Central memory CD8-positive, alpha-beta T cell (primary cell): ENCODE measurements around the gene ATIC.
"Not testable (repeated sequence)": the region's sequence is repeated elsewhere in the genome, so short reads cannot be mapped to it uniquely, and the experiment has no call there.

ENCODE experiments used
- ATAC-seq: fragments of 150-1000 bp; cut with Tn5 transposase; replicated peaks from 2 replicates; pipeline ENCODE4 v1.10.0; 2022; ENCODE audit warnings: mild to moderate bottlenecking, moderate FRiP score, moderate number of reproducible peaks; ENCODE audit not compliant: poor library complexity, severe bottlenecking; ENCODE audit errors: extremely low read depth
- DNase-seq, 2 donors: peaks; one replicate each; pipeline ENCODE4 v3.0.0; 2021; ENCODE audit warnings: low spot score in 2 of 2
- H3K27ac Mint-ChIP-seq: one replicate; pipeline ENCODE4 v1.8.0; 2022; ENCODE audit warnings: low read depth, mild to moderate bottlenecking, moderate library complexity, mixed read lengths
- H3K27me3 Mint-ChIP-seq: one replicate; pipeline ENCODE4 v1.8.0; 2022; ENCODE audit warnings: mixed read lengths
- H3K36me3 Mint-ChIP-seq: one replicate; pipeline ENCODE4 v1.8.0; 2022; ENCODE audit warnings: mild to moderate bottlenecking, moderate library complexity, mixed read lengths; ENCODE audit not compliant: insufficient read depth
- H3K4me1 Mint-ChIP-seq: one replicate; pipeline ENCODE4 v1.8.0; 2022; ENCODE audit warnings: mixed read lengths
- H3K4me3 Mint-ChIP-seq: one replicate; pipeline ENCODE4 v1.8.0; 2022; ENCODE audit warnings: mild to moderate bottlenecking, moderate library complexity, mixed read lengths
- H3K9me3 Mint-ChIP-seq: one replicate; pipeline ENCODE4 v1.8.0; 2022; ENCODE audit warnings: mixed read lengths

ATIC gene

DNA sequence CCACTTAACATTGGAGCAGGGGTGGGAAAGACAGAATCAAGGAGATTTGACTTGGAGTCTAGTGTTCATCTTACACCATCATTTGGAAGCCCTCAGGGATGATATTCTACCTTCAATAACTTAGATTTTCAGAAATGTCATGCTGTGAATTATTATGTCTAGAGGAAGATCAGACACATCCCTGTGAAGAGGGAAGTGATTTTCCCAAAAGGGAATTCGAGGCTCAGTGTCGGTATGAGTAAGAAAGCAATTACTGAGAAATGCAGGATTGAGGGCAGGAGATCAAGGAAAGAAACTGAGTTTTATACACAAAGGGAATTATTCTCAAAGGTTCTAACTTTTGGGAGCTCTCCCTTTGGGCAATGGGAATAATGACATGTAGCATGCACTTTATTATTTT is 25.6 kb upstream of the ATIC start:
- no peaks in the 10 kb centered on the region for H3K36me3 Mint-ChIP-seq
- no peak overlapping the region for H3K27ac Mint-ChIP-seq
- no peak overlapping the region for H3K4me3 Mint-ChIP-seq
- H3K9me3 Mint-ChIP-seq, result no peaks in the 10 kb centered on the region
- DNase-seq, result no peak
- H3K27me3 Mint-ChIP-seq, result peaks cover 4% of the 10 kb centered on the region
- no peaks in the 10 kb centered on the region for H3K4me1 Mint-ChIP-seq
- no peak for ATAC-seq

DNA sequence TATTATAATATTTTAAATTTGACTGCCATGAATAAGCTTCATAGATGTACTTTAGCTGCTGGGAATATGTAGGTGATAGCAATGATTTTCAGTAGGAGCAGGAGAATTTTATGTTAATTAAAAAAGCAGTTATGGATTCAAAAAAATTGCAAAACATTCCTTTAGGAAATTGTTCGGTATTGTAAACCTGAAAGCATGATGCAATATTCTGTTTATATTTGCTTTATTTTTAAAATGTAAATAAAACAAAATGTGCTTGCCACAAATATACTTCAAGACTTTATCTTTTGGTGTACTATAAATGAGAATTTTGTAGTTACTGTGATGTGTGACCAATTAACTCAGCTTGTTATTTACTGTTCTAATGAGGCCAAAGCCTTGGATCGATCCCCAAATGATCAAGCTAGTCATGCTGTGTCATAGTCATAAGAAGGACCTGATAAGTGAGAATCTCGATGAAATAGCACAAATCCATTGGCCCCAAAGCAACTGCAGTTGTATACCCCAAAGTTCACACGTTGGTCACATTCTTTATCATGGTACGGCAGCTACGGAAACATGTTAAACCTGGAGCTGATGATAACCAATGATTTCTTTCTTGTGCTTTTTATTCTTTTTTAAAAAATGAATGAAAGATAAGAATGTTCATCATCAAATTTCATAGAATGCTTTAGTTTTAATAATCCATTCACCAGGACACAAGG is 23.6 kb upstream of the ATIC start:
- Mint-ChIP-seq H3K4me1 (no peaks in the 10 kb centered on the region), H3K27me3 (peaks cover 17% of the 10 kb centered on the region), H3K4me3 (no peak overlapping the region), H3K27ac (no peak overlapping the region), H3K9me3 (no peaks in the 10 kb centered on the region), H3K36me3 (no peaks in the 10 kb centered on the region)
- ATAC-seq, result no peak
- DNase-seq, result no peak

DNA sequence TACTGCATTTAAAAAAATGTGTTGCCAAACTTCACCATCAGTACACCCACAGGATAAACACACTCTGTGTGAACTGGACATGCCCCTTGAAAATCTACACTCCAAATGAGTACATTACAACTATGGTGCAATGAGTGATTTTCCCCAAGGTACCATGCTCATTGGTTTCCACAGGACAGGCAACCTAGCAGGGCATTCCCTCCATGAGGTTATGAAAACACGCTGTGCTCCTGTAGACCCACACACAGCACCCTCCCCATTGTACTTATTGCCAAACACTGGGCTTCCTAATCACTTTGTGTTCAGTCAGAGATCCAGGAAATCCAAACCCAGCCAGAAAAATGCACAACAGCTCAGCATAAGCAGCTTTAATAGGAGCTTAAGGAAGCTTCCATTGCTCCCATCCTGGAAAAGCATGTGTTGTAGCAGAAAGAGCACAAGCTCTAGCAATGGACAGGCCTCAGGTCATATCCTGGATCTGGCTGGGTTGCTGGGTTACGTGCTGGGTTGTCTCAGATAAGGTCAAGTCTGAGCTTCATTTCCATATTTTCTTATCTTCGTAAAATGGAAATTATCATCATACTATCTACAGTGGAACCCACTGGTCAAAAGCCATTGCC is 20.8 kb upstream of the ATIC start:
- no peak overlapping the region for H3K27ac Mint-ChIP-seq
- peaks cover 30% of the 10 kb centered on the region for H3K27me3 Mint-ChIP-seq
- H3K36me3 Mint-ChIP-seq, result no peaks in the 10 kb centered on the region
- no peak for DNase-seq
- H3K9me3 Mint-ChIP-seq, result no peaks in the 10 kb centered on the region
- H3K4me1 Mint-ChIP-seq, result no peaks in the 10 kb centered on the region
- ATAC-seq, result no peak
- H3K4me3 Mint-ChIP-seq, result no peak overlapping the region

DNA sequence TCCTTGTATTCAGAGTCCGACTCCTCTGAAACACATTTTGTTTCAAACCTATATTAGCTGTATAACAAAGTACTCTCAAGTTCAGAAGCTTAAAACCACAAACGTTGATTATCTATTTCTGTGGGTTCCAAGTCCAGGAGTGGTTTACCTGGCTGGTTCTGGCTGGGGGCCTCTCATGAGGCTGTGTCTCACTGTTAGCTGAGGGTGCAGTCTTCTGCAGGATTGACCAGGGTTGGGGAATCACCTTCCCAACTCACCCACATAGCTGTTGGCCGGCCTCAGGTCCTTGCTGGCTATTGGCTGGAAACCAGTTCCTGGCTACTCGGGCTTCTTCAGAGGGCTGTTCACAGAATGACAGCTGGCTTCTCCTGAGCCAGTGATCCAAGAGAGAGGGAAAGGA is 18.0 kb upstream of the ATIC start:
- H3K36me3 Mint-ChIP-seq, result no peaks in the 10 kb centered on the region
- ATAC-seq (no peak), DNase-seq (no peak)
- no peaks in the 10 kb centered on the region for H3K4me1 Mint-ChIP-seq
- H3K9me3 Mint-ChIP-seq, result no peaks in the 10 kb centered on the region
- H3K27ac Mint-ChIP-seq, result no peak overlapping the region
- H3K4me3 Mint-ChIP-seq, result no peak overlapping the region
- H3K27me3 Mint-ChIP-seq, result peaks cover 30% of the 10 kb centered on the region

DNA sequence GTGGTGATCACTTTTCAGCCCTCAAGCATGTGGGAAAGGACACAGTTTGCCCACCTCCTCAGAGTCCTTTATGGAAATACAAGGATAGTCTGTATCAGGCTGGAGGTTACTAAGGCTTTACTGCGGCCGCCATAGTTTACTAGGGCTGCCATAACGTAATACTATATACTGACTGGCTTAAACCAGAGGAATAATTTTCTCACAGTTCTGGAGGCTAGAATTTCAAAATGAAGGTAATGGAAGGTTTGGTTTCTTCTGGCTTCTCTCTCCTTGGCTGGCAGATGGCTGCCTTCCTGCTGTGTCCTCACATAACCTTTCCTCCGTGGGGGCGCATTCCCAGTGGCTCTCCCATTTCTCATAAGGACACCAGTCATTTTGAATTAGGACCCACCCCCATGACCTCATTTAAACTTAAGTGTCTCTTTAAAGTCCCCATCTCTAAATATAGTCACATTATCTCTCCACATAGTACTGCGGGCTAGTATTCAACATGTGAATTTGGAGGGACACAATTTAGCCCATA is 12.5 kb upstream of the ATIC start:
- no peaks in the 10 kb centered on the region for H3K4me1 Mint-ChIP-seq
- H3K36me3 Mint-ChIP-seq, result no peaks in the 10 kb centered on the region
- no peak for ATAC-seq
- H3K27ac Mint-ChIP-seq, result no peak overlapping the region
- no peak for DNase-seq
- H3K4me3 Mint-ChIP-seq, result no peak overlapping the region
- H3K9me3 Mint-ChIP-seq, result no peaks in the 10 kb centered on the region
- H3K27me3 Mint-ChIP-seq, result peaks cover 6% of the 10 kb centered on the region

DNA sequence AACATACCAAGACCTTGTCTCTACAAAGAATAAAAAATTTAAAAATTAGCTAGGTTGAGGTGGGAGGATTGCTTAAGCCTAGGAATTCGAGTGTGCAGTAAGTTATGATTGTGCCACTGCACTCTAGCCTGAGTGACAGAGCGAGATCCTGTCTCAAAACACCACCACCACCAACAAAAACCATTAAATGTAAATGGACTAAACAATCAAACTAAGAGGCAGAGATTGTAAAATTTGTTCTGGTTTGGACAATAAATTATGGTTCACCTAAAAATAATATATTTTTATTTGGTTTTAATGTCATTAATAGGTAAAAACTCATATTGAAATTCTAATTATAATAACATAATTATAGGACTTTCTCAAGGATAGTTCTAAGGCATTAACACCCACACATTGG is 9.9 kb upstream of the ATIC start:
- no peak for ATAC-seq
- Mint-ChIP-seq H3K4me1 (no peaks in the 10 kb centered on the region), H3K27ac (no peak overlapping the region), H3K36me3 (no peaks in the 10 kb centered on the region), H3K4me3 (no peak overlapping the region), H3K27me3 (no peaks in the 10 kb centered on the region), H3K9me3 (no peaks in the 10 kb centered on the region)
- DNase-seq, result no peak

DNA sequence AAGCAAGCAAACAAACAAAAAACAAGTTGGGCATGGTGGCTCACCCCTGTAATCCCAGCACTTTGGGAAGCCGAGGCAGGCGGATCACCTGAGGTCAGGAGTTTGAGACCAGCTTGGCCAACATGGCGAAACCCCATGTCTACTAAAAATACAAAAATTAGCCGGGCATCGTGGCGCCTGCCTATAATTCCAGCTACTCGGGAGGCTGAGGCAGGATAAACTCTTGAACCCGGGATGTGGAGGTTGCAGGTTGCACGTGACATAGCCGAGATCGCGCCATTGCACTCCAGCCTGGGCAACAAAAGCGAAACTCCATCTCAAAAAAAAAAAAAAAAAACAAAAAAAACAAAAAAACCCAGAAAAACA is 617 bp upstream of the ATIC start:
- Mint-ChIP-seq H3K4me1 (peaks cover 33% of the 10 kb centered on the region), H3K4me3 (peak overlapping the region; percentile 85), H3K27ac (peak overlapping the region; percentile 79)
- not testable (repeated sequence) for H3K36me3 Mint-ChIP-seq, H3K27me3 Mint-ChIP-seq, DNase-seq, H3K9me3 Mint-ChIP-seq
- ATAC-seq, result peak; percentile 34

DNA sequence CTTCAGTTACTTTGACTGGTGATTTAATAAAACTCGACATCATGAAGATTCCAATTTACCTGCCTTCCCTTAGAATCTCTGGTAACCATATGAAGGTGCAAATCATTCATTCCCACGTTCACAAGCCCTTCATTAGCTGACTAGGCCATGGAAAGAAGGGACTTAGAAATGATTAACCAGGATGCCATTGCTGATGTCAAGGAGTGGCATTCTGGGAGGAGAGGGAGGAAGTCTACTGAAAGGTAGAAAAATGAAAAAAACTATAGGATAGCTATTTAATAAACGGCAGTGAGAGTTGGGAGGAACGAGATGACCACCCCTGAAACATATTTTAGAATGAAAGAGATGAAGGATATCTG is 1.4 kb downstream of the ATIC start:
- Mint-ChIP-seq H3K9me3 (no peaks in the 10 kb centered on the region), H3K4me1 (peaks cover 34% of the 10 kb centered on the region), H3K27ac (no peak overlapping the region), H3K36me3 (peaks cover 11% of the 10 kb centered on the region), H3K4me3 (peak overlapping the region; percentile 85), H3K27me3 (no peaks in the 10 kb centered on the region)
- ATAC-seq (no peak), DNase-seq (no peak)

DNA sequence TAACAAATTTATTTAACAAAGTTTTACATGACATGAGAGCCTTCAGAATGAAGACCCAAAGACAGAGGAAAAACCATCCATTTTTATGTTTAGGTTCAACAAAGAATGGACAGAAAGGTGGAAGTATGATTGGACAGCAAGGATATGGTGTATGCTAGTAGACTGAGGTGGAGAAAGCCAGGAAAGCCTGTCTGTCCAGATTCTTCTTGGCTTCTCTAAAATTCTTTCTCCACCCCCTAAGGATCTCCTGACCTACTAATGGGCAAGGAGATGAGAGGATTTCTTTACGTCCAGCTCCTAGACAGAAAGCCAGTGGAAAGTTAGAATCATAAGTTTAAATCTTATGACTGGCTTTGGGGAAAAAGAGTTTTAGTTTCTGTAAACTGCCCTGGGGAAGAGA is 3.0 kb downstream of the ATIC start:
- ATAC-seq, result no peak
- H3K4me3 Mint-ChIP-seq, result no peak overlapping the region
- no peak for DNase-seq
- H3K27ac Mint-ChIP-seq, result no peak overlapping the region
- peaks cover 34% of the 10 kb centered on the region for H3K4me1 Mint-ChIP-seq
- H3K27me3 Mint-ChIP-seq, result no peaks in the 10 kb centered on the region
- no peaks in the 10 kb centered on the region for H3K9me3 Mint-ChIP-seq
- H3K36me3 Mint-ChIP-seq, result peaks cover 18% of the 10 kb centered on the region

DNA sequence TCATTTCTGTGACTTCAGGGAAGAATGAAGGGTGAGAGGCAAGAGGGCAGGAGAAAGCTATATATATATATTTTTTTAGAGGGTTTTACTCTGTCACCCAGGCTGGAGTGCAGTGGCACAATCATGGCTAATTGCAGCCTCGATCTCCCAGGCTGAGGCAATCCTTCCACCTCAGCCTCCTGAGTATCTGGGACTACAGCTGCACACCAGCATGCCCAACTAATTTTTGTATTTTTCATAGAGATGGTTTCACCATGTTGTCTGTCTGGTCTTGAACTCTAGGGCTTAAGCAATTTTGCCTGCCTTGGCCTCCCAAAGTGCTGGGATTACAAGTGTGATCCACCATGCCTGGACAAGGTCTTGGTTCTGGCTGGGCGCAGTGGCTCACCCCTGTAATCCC is 3.4 kb downstream of the ATIC start:
- no peak for DNase-seq
- no peak for ATAC-seq
- Mint-ChIP-seq H3K27me3 (no peaks in the 10 kb centered on the region), H3K36me3 (peaks cover 21% of the 10 kb centered on the region), H3K4me1 (peaks cover 37% of the 10 kb centered on the region), H3K27ac (no peak overlapping the region), H3K4me3 (no peak overlapping the region), H3K9me3 (no peaks in the 10 kb centered on the region)

DNA sequence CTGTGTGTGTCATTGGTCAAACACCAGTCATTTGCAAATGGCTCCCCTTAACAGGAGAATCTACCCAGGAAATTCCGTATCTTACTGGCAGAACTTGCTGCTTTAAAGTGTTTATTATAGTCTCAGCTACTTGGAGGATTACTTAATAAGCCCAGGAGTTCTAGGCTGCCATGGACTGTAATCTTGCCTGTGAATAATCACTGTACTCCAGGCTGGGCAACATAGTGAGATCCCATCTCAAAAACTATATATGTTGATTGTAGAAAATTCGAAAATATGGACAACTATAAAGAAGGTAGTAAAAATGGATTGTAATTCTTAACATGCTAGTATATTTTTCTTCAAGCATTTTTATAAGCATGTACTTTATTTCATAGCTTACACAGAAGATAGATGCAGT is 4.5 kb downstream of the ATIC start:
- Mint-ChIP-seq H3K27ac (no peak overlapping the region), H3K4me3 (no peak overlapping the region), H3K9me3 (no peaks in the 10 kb centered on the region), H3K27me3 (no peaks in the 10 kb centered on the region), H3K4me1 (peaks cover 46% of the 10 kb centered on the region), H3K36me3 (peaks cover 28% of the 10 kb centered on the region)
- DNase-seq (no peak), ATAC-seq (no peak)

DNA sequence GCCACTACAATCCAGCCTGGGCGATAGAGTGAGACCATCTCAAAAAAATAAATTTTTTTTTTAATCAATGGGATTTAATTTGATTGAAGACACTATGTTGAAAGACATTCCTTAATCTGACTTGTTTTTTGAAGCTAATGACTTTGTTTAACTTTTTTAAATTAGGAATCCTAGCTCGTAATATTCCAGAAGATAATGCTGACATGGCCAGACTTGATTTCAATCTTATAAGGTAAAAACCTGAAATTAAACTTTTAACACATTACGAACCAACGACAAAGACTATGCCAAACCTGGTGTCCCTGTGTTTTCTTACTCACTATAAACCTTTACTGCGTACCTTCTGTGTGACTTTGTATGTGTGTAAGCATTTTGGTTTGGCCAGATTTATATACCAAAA is 7.6 kb downstream of the ATIC start:
- no peak overlapping the region for H3K27ac Mint-ChIP-seq
- no peaks in the 10 kb centered on the region for H3K27me3 Mint-ChIP-seq
- no peak overlapping the region for H3K4me3 Mint-ChIP-seq
- H3K4me1 Mint-ChIP-seq, result peaks cover 41% of the 10 kb centered on the region
- H3K9me3 Mint-ChIP-seq, result no peaks in the 10 kb centered on the region
- peaks cover 45% of the 10 kb centered on the region for H3K36me3 Mint-ChIP-seq
- DNase-seq (no peak), ATAC-seq (no peak)

DNA sequence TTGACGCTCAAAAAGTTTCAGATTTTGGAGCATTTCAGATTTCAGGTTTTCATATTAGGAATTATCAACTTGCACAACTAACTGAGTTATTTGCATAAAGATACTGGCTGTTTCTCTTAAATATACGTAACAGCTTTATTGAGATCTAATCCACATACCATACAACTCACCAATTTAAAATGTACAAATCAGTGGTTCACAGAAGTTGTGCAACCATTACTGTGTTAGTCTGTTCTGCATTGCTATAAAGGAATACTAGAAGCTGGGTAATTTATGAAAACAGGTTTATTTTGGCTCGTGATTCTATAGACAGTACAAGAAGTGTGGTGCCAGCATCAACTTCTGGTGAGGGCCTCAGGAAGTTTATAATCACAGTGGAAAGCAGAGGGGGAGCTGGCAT is 8.2 kb downstream of the ATIC start:
- Mint-ChIP-seq H3K36me3 (peaks cover 47% of the 10 kb centered on the region), H3K27ac (peak overlapping the region; percentile 61), H3K27me3 (no peaks in the 10 kb centered on the region), H3K4me1 (peaks cover 41% of the 10 kb centered on the region), H3K4me3 (no peak overlapping the region), H3K9me3 (no peaks in the 10 kb centered on the region)
- DNase-seq (no peak), ATAC-seq (no peak)
